Dedifferentiated amniotic fluid mesenchymal stem cell (primary cell): Measurements from ENCODE around the gene DVL1.
A peak's percentile ranks its signal among the peaks of the same experiment; 100 is the strongest.
"Not testable (repeated sequence)": the region's sequence is repeated elsewhere in the genome, so short reads cannot be mapped to it uniquely, and the experiment has no call there.

Source experiments
- DNase-seq: peaks from one replicate; pipeline ENCODE4 v3.0.0-alpha.2; 2016; ENCODE audit errors: extremely low spot score

DVL1 gene

DNA sequence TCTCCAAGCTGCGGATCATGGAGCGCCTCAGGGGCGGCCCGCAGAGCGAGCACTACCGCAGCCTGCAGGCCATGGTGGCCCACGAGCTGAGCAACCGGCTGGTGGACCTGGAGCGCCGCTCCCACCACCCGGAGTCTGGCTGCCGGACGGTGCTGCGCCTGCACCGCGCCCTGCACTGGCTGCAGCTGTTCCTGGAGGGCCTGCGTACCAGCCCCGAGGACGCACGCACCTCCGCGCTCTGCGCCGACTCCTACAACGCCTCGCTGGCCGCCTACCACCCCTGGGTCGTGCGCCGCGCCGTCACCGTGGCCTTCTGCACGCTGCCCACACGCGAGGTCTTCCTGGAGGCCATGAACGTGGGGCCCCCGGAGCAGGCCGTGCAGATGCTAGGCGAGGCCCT is 21.9 kb downstream of the DVL1 start:
- no peak for DNase-seq

DNA sequence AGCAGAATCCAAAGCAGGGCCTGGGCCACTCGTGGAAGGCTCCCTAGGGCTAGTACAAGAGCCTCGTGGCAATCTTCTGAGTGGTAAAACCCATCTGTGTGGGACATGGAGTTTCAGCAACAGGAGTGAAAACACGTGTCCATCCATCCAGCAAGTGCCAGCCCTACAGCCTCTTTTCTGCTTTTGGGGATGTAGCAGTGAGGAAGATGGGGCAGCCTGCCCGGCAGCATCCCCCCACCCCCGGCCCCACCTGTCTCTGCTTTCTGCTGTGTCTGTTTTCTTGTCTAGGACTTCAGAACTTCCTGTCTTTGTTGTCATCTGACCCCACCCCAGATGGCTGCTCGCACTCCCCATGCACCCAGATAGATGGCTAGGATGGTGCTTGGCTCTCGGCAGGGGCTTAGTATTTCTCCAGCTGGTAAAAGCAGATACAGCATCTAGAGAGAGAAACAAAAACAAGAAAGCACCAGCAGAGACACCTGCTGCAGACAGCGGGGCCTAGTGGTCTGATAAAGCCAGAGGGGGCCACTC is 23.1 kb downstream of the DVL1 start:
- DNase-seq: no peak

DNA sequence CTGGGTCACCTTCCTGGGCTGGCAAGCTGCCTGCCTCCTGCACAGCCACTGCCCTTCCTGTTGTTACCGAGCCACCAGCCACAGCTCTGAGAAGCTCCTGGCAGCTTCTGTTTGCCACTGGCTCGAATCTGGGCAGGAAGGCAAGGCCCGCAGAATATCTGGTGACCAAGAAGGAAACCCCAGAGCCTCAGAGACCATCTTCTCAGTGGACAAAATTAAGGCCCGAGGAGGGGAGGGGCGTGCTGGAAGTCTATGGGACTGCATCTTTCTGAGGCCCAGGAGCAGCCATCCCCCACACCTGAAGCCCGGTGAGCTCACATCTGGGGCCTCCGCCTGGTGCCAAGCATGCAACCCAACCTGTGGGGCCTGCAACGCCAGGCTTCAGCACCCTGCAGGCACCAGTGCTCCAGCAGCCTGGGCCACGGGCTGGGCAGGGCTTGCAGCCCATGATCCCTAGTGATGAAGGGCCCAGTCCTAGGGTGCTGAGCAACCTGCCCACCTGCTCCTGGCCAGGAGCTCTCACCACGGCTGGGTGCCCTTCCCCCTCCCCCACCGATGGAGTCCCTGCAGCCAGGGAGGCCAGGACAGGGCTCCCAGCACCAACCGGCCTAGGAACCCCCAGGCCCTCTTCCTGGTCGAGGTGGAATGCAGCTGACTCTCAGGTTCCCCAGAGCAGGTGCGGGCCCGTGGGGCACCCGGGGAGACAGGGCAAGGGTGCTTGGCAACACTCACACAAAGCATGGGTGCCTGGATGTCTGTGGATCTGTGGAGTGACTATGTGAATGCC is 23.7 kb downstream of the DVL1 start:
- no peak for DNase-seq

DNA sequence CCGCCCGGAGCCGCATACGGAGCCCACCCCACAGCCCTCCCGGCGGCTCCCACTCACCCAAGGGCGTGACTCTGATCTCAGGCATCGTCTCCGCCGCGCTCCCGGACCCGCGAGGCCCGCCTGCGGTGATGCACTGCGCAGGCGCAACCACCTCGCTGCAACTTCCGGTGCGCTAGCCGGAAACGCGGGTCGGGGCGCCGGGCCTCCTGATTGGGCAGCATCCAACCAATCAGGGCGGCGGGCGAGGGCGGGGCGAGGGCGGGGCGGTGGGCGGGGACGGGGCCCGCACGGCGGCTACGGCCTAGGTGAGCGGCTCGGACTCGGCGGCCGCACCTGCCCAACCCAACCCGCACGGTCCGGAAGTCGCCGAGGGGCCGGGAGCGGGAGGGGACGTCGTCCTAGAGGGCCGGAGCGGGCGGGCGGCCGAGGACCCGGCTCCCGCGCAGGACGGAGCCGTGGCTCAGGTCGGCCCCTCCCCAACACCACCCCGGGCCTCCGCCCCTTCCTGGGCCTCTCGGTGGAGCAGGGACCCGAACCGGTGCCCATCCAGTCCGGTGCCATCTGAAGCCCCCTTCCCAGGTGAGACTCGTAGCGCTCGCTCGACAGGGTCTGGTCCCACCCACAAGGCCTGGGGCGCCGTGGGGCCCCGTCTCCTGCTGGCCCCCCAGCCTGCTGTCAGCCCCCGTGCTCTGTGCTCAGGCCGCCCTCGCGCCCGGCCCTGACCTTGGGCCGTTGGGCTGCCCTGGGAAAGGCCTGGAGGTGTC is 24.5 kb downstream of the DVL1 start, which contains the start of the genes CPTP and INTS11:
TSS of gene CPTP (plus strand) at position 279 of the 764 bp plus-strand sequence. CDS start 2,109 bp downstream, outside the sequence.
TSS of gene INTS11 (minus strand) at position 137 of the 764 bp plus-strand sequence. CDS start at position 85, 52 bp downstream.
- DNase-seq: peak; percentile 85

DNA sequence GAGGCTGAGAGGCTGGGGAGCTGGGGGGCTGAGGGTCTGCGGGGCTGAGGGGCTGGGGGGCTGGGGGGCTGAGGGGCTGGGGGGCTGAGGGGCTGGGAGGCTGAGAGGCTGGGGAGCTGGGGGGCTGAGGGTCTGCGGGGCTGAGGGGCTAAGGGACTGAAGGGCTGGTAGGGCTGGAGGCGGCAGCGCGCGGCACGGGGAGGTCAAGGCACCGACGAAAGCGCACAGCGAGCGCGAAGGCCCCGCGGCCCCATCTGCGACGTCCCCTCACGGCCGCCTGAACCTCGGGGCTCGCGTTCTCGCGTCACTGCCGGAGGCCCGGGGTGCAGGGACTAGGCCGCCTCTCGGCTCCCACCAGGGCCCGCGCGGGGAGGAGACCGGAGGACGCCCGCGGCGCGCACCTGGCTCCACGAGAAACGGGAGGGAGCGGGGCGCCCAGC is 25.1 kb downstream of the DVL1 start:
- DNase-seq: no peak

DNA sequence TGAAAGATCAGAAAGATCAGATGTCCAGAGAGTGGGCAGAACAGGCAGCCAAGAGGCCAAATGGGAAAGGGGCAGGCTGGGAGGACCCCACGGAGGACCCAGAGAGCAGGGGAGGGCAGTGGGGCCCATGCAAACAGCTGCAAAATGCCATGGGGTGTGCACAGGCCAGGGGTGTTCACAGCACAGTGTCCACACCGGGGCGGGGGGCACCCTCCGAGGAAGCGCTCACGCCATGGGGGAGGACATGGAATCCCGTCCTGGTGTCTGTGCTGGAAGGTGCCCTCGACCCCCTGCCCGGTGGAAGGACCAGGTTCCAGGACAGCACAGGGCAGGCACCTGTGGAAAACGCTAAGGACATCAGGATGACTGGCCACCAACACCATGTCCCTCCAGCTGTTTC is 26.3 kb downstream of the DVL1 start:
- DNase-seq: no peak

DNA sequence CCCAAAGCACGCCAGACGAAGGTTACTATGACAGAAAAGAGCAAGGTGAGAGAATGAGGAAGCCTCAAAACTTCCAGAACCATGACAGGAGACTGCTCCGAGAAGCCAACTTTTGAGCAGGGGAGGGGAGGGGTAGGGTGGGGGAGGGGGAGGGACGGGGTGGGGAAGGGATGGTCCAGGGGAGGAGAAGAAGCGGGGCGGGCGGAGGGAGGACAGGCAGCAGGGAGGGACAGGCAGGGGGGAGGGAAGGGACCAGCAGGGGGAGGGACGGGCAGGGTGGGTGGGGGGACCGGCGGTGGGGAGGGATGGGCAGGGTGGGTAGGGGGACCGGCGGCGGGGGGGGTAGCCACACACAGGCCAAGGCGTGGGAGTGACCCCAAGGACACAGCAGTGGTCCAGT is 26.8 kb downstream of the DVL1 start:
- DNase-seq: no peak

DNA sequence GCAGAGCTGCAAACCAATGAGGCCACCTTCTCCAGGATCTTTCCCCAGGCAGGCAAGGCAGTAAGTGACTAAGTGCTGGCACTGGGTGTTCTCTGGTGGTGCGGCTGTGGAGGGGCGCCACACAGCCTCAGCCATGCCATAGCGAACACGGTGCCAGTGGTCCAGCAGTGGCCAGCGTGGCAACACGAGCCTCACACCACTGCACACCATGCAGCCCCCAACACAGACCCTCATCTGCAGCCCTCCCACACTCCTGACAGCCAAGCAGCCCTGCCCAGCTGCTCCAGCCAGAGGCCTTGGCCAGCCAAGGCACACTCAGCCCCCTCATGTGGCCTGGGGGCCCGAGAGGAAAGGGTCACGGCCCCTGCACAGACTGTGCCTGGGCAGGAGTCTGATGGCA is 27.7 kb downstream of the DVL1 start:
- DNase-seq: no peak

DNA sequence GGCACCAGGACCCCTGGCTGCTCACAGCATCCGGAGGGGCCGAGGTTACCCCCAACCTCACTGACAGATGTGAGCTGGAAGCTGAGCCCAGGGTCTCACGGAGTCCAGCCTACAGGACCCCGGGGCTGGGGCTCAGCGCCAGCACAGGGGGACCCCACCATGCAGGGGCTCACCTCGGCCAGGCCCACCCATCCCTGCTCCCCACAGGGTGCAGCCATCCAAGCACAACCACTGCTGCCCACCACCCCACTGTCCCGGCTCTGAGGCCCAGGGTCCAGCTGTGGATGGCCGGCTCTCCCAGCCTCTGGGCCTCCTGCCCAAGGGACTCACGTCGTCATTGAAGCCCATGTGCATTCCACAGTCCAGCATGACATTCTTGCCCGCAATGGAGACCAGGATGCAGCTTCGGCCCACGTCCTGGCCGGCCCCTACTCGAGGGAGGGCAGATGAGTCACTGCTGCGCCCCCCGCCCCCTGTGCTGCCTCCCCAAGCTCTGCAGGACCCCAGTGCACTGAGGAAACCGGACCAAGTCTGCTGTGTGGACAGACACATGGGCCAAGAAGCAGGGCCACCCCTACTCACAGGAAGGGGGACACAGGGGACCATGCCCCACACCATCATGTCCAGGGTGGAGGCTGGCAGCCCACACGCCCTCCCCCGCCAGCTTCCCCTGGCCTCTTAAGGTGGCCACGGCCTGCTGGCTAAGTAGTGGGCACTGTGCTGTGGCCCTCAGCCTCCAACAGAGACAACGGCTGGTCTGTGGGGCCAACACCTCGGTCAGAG is 28.4 kb downstream of the DVL1 start:
- DNase-seq: no peak

DNA sequence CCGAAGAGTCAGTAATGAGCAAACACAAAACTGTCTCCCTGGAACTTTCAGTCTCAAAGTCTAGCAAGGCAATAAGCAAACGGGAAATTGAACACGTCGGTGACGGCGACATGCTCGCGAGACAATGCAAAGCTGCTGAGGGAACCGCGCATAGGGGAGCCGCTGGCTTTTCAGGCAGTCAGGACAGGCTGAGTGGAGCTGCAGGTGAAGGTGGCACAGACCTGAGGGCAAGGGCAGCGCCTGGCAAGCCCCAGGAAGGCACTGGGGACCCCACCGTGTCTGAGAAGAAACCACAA is 29.6 kb downstream of the DVL1 start:
- no peak for DNase-seq

DNA sequence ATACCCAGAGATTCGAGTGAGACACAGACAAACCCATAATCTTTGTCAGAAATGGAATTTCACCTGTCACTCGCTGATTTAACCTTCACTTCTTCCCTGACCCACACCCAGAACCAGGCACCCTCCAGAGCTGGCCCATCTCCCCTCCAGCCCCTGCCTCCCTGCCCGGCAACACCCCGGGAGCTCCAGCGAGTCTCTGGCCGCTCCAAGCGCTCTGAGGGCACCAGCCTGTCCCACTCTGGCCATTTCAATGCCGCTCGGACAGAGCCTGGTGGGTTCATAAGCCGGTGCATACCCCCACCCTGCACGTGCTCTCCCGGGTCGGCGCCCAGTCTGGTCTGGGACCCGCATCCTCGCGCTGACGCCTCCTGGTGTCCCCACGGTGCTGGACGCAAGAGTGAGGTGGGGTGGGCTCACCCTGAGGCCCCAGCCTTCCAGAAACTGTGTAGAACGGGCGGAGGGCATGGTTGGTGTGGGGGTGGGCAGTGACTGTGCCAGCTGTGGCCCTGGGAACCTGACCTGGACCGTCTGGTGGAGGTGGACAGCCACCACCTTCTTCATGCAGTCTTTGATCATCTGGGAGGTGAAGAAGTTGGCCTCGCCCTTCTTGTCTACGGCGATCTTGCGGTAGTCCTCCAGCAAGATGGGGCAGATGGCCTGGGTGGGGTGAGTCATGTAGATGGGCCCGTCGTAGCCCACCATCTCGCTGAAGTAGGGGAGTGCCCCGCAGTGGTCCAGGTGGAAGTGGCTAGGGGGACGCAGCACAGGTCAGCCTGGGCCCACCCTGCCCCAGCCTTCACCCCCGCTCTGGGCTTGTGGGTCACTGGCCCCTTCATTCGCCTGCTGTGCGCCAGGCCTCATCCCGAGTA is 30.2 kb downstream of the DVL1 start:
- DNase-seq: no peak

DNA sequence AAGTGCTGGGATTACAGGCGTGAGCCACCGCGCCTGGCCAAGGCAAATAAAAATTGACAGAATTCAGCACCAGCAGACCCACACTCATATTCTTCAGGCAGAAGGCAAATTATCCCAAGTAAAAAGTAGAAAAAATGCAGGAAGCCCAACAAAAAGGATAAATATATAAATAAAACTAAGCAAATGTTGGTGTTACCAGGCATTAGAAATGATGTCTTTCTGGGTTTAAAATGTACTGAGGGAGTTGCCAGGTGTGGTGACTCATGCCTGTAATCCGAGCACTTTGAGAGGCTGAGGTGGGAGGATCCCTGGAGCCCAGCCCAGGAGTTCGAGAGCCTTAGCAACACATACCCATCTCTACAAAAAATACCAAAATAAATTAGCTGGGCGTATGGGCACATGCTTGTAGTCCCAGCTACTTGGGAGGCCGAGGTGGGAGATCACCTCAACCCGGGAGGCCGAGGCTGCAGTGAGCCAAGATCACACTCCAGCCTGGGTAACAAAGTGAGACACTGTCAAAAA is 31.0 kb downstream of the DVL1 start:
- DNase-seq: peak; percentile 91

DNA sequence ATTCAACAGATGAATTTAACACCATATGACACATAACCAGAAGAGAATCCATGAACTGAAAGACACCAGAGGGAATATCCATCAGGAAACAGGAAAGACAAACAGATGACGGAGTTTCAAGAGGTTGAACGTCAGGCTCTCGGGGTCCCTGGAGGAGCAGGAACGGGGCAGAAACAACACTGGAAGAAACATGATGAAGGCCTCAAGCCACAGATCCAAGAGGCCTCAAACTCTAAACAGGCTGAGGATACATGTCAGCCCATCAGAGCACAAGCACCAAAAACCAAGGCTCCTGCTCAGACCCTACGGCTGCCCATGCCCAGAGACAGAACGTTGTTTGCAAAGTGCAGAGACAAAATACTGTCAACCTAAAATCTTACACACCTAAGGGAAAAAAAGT is 31.8 kb downstream of the DVL1 start:
- DNase-seq: no peak

DNA sequence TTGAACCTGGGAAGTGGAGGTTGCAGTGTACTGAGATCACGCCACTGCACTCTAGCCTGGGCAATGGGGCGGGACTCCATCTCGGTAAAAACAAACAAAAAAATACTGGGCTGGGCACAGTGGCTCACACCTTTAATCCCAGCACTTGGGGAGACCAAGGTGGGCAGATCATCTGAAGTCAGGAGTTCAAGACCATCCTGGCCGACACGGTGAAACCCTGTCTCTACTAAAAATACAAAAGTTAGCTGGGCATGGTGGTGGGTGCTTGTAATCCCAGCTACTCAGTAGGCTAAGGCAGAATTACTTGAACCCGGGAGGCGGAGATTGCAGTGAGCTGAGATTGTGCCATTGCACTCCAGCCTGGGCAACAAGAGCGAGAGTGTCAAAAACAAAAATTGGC is 33.0 kb downstream of the DVL1 start:
- DNase-seq: not testable (repeated sequence)

DNA sequence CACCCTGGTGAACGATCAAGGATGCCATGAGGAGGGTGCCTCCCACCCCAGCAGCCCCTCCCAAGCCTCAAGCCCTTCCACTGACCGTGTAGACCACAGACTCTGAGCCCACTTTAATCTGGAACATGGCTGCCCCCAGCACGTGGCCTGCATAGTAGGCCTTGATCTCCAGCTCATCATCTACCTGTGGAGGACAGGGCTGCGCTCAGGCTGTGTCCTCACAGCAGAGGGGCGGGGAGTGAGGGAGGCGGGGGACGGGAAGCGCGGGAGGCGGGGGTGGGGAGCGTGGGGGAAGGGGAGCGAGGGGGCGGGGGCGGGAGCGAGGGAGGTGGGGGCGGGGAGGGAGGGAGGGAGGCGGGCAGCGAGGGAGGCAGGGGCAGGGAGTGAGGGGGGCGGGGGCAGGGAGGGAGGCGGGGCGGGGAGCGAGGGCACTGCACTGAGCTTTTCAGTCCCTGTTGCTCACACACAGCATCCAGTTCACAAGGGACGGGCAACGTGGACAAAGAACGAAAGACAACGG is 33.7 kb downstream of the DVL1 start:
- DNase-seq: no peak

DNA sequence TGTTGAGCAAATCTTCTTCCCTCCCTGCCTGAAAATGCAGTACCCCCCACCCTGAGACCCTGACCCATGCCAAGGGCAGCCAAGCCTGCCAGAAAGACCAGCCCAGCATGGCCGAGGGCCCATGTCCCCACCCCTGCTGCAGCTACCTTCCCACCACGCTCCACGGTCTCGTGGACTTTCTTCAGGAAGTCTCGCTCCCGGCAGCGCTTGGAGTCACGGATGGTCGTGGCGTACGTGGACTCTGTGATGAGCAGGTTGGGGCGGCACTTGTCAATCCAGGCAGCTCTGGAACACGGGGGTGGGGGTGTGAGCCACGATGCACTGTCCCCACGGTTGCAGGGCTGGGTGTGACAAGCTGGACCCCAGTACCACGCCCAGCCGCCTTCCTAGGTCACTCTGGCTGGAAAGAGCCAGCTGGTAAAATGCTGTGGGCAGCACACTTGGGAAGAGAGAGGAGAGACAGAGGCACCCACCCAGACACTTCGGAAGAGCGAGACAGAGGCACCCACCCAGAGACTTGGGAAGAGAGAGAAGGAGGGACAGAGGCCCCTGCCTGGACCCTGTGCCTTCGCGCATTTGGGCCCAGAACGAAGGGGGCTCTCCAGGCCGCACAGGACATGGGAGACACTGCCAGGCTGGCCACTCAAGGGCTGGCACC is 34.4 kb downstream of the DVL1 start:
- DNase-seq: no peak

DNA sequence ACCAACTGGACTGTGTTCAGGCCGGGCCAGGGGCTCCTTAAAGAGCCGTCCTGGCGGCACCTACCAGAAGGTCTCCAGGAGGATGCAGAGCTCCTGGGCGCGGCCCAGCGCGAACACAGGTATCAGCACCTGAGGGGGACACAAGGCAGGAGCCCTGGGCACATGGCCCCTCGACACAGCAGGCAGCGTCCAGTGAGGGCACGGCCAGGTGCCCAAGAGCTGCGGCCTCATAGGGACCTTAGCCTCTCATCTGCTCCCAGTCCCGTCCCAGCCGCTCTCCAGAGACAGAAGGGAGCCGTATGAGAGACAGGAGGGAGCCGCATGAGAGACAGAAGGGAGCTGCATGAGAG is 35.0 kb downstream of the DVL1 start:
- DNase-seq: no peak

DNA sequence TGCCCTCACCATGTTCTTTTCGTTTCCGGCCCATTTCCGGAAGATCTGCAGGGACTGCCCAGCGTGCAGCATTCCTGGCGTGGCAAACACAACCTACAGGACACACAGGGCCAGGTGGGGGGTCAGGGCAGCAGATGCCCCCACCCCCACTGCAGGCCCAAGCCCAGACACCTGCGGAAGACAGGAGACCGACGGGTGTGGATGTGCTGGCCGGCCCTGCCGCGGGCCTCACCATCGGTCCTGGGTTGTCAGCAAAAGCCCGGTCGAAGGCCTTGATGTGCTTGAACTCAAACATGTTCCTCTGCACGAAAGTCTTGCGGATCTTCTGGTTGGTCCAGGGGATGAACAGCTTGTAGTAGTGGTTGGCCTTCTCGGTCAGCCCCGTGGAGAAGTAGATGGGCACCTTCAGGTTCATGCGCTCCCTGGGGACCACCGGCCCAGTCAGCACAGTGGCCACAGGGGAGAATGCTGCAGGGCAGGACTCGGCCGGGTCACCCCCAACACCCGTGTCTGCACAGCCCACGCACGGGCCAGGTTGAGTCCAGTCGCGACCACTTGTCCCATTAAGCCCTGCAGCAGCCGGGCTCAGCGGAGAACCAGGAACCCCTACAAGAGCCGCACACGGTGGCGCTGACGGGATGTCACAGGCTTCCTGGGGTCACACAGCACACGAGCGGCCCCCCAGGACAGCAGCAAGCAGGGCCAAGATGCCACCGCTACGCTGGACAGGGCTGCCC is 35.5 kb downstream of the DVL1 start:
- DNase-seq: no peak

DNA sequence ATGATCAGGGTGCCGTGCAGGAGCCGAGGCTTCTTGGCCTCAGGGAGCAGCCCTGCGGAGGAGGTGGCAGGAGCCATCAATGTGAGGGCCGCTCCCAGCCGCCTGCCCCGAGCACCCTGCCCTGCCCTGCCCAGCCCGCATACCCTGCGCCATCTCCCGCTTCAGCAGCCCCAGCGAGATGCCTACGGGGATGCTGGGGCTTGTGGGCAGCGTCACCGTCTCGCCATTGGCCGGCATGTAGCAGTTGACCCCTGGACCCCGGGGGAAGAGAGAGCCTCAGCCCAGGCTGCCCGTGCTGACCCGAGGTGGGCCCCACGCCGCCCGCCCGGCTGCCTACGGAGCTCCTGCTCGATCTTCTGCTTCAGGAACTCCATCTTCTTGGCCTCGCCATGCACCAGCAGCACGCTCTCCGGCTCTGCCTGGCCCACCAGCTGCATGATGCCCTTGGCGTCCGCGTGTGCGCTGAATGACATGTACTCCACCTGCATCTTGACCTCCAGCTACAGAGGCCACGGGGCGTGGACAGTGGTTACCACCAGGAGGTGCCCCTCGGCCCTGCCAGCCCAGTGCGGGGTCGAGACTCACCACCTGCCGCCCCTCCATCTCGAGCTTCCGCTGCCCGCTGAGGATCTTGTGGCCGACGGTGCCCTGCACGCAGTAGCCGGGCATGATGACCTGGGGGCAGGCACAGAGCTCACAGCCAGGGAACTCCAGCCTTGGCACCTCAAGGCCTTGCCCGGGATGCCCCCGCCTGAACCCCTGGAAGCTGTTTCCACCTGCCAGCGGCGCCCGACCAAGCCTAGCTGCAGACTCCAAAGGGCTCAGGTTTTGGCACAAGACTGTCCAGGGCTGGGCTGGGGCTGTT is 36.5 kb downstream of the DVL1 start:
- no peak for DNase-seq
